HepG2 (cell line): ENCODE data around the gene WDR35. TPM values are rescaled to one million over a fixed set of nuclear protein-coding genes. Genes with fewer than 3 reads are reported as not detected.

Source experiments
- ATF1 ChIP-seq: IDR thresholded peaks from 2 replicates; pipeline ENCODE4 v1.6.1; 2016; ENCODE audit warnings: mild to moderate bottlenecking, control low read depth
- BCL6 ChIP-seq: IDR thresholded peaks from 2 replicates; pipeline ENCODE4 v1.6.1; 2016; ENCODE audit warnings: missing genetic modification reagents, missing compliant biosample characterization
- CBX1 ChIP-seq: IDR thresholded peaks from one replicate; pipeline ENCODE4 v1.6.1; 2016; ENCODE audit warnings: antibody characterized with exemption, low read depth
- GFI1 ChIP-seq: sonication (generic); formaldehyde crosslinking; IDR thresholded peaks from 2 replicates; pipeline ENCODE4 v1.5.0; 2020; ENCODE audit warnings: missing genetic modification reagents, mild to moderate bottlenecking, borderline replicate concordance
- HINFP ChIP-seq: sonication (generic); formaldehyde crosslinking; IDR thresholded peaks from 2 replicates; pipeline ENCODE4 v1.4.0; 2020; ENCODE audit warnings: low read depth, mild to moderate bottlenecking, missing genetic modification reagents
- HNF4A ChIP-seq: sonication (generic); formaldehyde crosslinking; IDR thresholded peaks from 2 replicates; pipeline ENCODE4 v1.4.0; 2020; ENCODE audit warnings: missing genetic modification reagents
- IKZF5 ChIP-seq: IDR thresholded peaks from 2 replicates; pipeline ENCODE4 v1.6.1; 2018; ENCODE audit warnings: missing genetic modification reagents, mild to moderate bottlenecking, missing compliant biosample characterization
- MEIS2 ChIP-seq: sonication (generic); formaldehyde crosslinking; IDR thresholded peaks from 2 replicates; pipeline ENCODE4 v1.9.0; 2021; ENCODE audit warnings: mild to moderate bottlenecking, missing genetic modification reagents
- MXI1 ChIP-seq: IDR thresholded peaks from 3 replicates; pipeline ENCODE4 v1.6.1; 2012; ENCODE audit warnings: low read depth, low read length, inconsistent platforms, borderline replicate concordance
- MYPOP ChIP-seq: sonication (generic); formaldehyde crosslinking; IDR thresholded peaks from 2 replicates; pipeline ENCODE4 v1.8.1; 2023; ENCODE audit warnings: mild to moderate bottlenecking, moderate library complexity, missing genetic modification reagents
- PHF21A ChIP-seq: sonication (generic); formaldehyde crosslinking; IDR thresholded peaks from 2 replicates; pipeline ENCODE4 v1.5.0; 2020; ENCODE audit warnings: mild to moderate bottlenecking, missing genetic modification reagents
- RCOR2 ChIP-seq: IDR thresholded peaks from 2 replicates; pipeline ENCODE4 v1.6.1; 2016; ENCODE audit warnings: missing biosample characterization, missing genetic modification reagents
- SKIL ChIP-seq: sonication (generic); formaldehyde crosslinking; IDR thresholded peaks from 2 replicates; pipeline ENCODE4 v1.8.0; 2022; ENCODE audit warnings: missing genetic modification reagents, mild to moderate bottlenecking, moderate library complexity, borderline replicate concordance
- SMAD3 ChIP-seq: sonication (generic); formaldehyde crosslinking; IDR thresholded peaks from 2 replicates; pipeline ENCODE4 v1.4.0; 2020; ENCODE audit warnings: missing genetic modification reagents
- TAF1 ChIP-seq: sonication (generic); formaldehyde crosslinking; IDR thresholded peaks from 2 replicates; pipeline ENCODE4 v1.4.0; 2020; ENCODE audit warnings: missing genetic modification reagents
- ZBTB20 ChIP-seq: sonication (generic); formaldehyde crosslinking; IDR thresholded peaks from 2 replicates; pipeline ENCODE4 v1.8.1; 2023; ENCODE audit warnings: missing genetic modification reagents, low read depth, mild to moderate bottlenecking, borderline replicate concordance
- ZMAT3 ChIP-seq: sonication (generic); formaldehyde crosslinking; conservative IDR thresholded peaks from 2 replicates; pipeline ENCODE4 v1.7.0; 2021; ENCODE audit warnings: missing genetic modification reagents
- ZNF274 ChIP-seq: sonication (generic); formaldehyde crosslinking; IDR thresholded peaks from 2 replicates; pipeline ENCODE4 v1.5.1; 2020; ENCODE audit warnings: mild to moderate bottlenecking, missing genetic modification reagents
- ZNF614 ChIP-seq: IDR thresholded peaks from 2 replicates; pipeline ENCODE4 v1.6.1; 2018; ENCODE audit warnings: missing biosample characterization, missing genetic modification reagents, inconsistent platforms, borderline replicate concordance
- ZNF644 ChIP-seq: IDR thresholded peaks from 2 replicates; pipeline ENCODE4 v1.6.1; 2016; ENCODE audit warnings: low read depth
- polyA plus RNA-seq, 8 experiments: library from polyadenylated mRNA; depleted of rRNA in 3 of 8; stranded (reverse) in 7 of 8; unstranded in 1 of 8; fragments of >200 nt; fragmentation: Illumina TruSeq in 4 of 8; extraction: Trizol in 4 of 8; gene quantifications; 2 replicates each; pipeline versions ENCODE4 v1.2.1 to v1.2.3, GENCODE V29; 2011 to 2016; ENCODE audit warnings: low read depth in 4 of 8, missing spikeins in 1 of 8, mixed read lengths in 1 of 8; ENCODE audit not compliant: insufficient read depth in 1 of 8
- total RNA-seq, 5 experiments: library from RNA; depleted of rRNA; stranded (reverse); fragments of >200 nt; fragmentation: Illumina TruSeq; extraction: Trizol; gene quantifications; 2 replicates each; pipeline ENCODE4 v1.2.3, GENCODE V29; 2016; ENCODE audit warnings: low read depth in 1 of 5
- TF ChIP-seq, protein P1 (sequence below): sonication (generic); formaldehyde crosslinking; conservative IDR thresholded peaks from 2 replicates; pipeline ENCODE4 v1.4.0; 2020; ENCODE audit warnings: mild to moderate bottlenecking, missing genetic modification reagents, moderate library complexity
- TF ChIP-seq, protein P2 (sequence below): sonication (generic); formaldehyde crosslinking; IDR thresholded peaks from 2 replicates; pipeline ENCODE4 v1.8.1; 2023; ENCODE audit warnings: missing genetic modification reagents, mild to moderate bottlenecking, borderline replicate concordance

The WDR35 gene
- total and polyA plus RNA-seq, 2 of the 13 experiments (the other 11 are each of a cell fraction or from before 2014, with no cell fraction given): 11.1 to 19.6 TPM

- peak; percentile 33; the same call in 1 of the 2 replicates for TF ChIP-seq MYPOP
- peak; percentile 79 for TF ChIP-seq SKIL (CRISPR knock-in tag)
- TF ChIP-seq ZNF614: peak; percentile 47; the same call in 1 of the 2 replicates
- TF ChIP-seq BCL6 (CRISPR knock-in tag): peak; percentile 74
- 0 out of 3 replicates have a peak, but pooled peaks have one; percentile 10 for TF ChIP-seq MXI1
- no peak for TF ChIP-seq CBX1
- TF ChIP-seq TAF1 (CRISPR knock-in tag): no peak
- no peak for TF ChIP-seq ZNF274
- TF ChIP-seq RCOR2 (CRISPR knock-in tag): peak; percentile 91
- TF ChIP-seq HINFP (CRISPR knock-in tag): no peak
- TF ChIP-seq MEIS2: peak; percentile 68; the same call in 1 of the 2 replicates
- TF ChIP-seq, protein P1, sequence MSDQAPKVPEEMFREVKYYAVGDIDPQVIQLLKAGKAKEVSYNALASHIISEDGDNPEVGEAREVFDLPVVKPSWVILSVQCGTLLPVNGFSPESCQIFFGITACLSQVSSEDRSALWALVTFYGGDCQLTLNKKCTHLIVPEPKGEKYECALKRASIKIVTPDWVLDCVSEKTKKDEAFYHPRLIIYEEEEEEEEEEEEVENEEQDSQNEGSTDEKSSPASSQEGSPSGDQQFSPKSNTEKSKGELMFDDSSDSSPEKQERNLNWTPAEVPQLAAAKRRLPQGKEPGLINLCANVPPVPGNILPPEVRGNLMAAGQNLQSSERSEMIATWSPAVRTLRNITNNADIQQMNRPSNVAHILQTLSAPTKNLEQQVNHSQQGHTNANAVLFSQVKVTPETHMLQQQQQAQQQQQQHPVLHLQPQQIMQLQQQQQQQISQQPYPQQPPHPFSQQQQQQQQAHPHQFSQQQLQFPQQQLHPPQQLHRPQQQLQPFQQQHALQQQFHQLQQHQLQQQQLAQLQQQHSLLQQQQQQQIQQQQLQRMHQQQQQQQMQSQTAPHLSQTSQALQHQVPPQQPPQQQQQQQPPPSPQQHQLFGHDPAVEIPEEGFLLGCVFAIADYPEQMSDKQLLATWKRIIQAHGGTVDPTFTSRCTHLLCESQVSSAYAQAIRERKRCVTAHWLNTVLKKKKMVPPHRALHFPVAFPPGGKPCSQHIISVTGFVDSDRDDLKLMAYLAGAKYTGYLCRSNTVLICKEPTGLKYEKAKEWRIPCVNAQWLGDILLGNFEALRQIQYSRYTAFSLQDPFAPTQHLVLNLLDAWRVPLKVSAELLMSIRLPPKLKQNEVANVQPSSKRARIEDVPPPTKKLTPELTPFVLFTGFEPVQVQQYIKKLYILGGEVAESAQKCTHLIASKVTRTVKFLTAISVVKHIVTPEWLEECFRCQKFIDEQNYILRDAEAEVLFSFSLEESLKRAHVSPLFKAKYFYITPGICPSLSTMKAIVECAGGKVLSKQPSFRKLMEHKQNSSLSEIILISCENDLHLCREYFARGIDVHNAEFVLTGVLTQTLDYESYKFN (CRISPR knock-in tag): peak; percentile 84
- TF ChIP-seq, protein P2, sequence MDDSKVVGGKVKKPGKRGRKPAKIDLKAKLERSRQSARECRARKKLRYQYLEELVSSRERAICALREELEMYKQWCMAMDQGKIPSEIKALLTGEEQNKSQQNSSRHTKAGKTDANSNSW (CRISPR knock-in tag): no peak
- 0 out of 2 replicates have a peak, but pooled peaks have one; percentile 13 for TF ChIP-seq ZNF644
- TF ChIP-seq IKZF5: peak; percentile 44; the same call in 1 of the 2 replicates
- peak; percentile 85 for TF ChIP-seq HNF4A
- TF ChIP-seq PHF21A: no peak
- TF ChIP-seq ZMAT3 (CRISPR knock-in tag): no peak
- peak; percentile 47; the same call in 1 of the 2 replicates for TF ChIP-seq ATF1
- peak; percentile 91 for TF ChIP-seq GFI1 (CRISPR knock-in tag)
- TF ChIP-seq SMAD3 (CRISPR knock-in tag): 0 out of 2 replicates have a peak, but pooled peaks have one; percentile 26
- 0 out of 2 replicates have a peak, but pooled peaks have one; percentile 56 for TF ChIP-seq ZBTB20
These were observed 37.4 kb upstream of the WDR35 start (continued) for GRCh38 chr2:20027260-20027677.
